Immature natural killer cell (primary cell): Measurements from ENCODE around the gene EIF5. TPM values are rescaled to one million over a fixed set of nuclear protein-coding genes. Genes with fewer than 3 reads are reported as not detected.
A peak's percentile ranks its signal among the peaks of the same experiment; 100 is the strongest.

ENCODE experiments used
- DNase-seq, 3 donors: peaks; one replicate each; pipeline ENCODE4 v3.0.0; 2022; ENCODE audit warnings: mixed read lengths in 1 of 3
- H3K27ac Mint-ChIP-seq, 6 donors: one replicate each; pipeline ENCODE4 v1.8.0; 2020; ENCODE audit warnings: mixed read lengths in 6 of 6, mild to moderate bottlenecking in 5 of 6, inconsistent platforms in 4 of 6, moderate library complexity in 3 of 6
- H3K27me3 Mint-ChIP-seq, 3 donors: one replicate each; pipeline ENCODE4 v1.8.0; 2020 to 2021; ENCODE audit warnings: low read depth in 3 of 3, mild to moderate bottlenecking in 3 of 3, mixed read lengths in 3 of 3, moderate library complexity in 3 of 3, inconsistent platforms in 1 of 3
- H3K36me3 Mint-ChIP-seq, 3 donors: one replicate each; pipeline ENCODE4 v1.8.0; 2020; ENCODE audit warnings: mixed read lengths in 3 of 3, inconsistent platforms in 2 of 3, mild to moderate bottlenecking in 2 of 3
- H3K4me1 Mint-ChIP-seq, 2 donors: one replicate each; pipeline ENCODE4 v1.8.0; 2020; ENCODE audit warnings: inconsistent platforms in 2 of 2, mild to moderate bottlenecking in 2 of 2, mixed read lengths in 2 of 2, moderate library complexity in 1 of 2
- H3K4me3 Mint-ChIP-seq, 5 donors: one replicate each; pipeline ENCODE4 v1.8.0; 2020; ENCODE audit warnings: mild to moderate bottlenecking in 5 of 5, mixed read lengths in 5 of 5, inconsistent platforms in 3 of 5, moderate library complexity in 3 of 5
- H3K9me3 Mint-ChIP-seq, 6 donors: one replicate each; pipeline ENCODE4 v1.8.0; 2020; ENCODE audit warnings: mild to moderate bottlenecking in 6 of 6, mixed read lengths in 6 of 6, inconsistent platforms in 4 of 6, moderate library complexity in 3 of 6
- polyA plus RNA-seq, 3 donors: library from polyadenylated mRNA; unstranded; fragments of 300-500 nt; fragmentation: Illumina TruSeq; gene quantifications; one replicate each; pipeline ENCODE4 v1.2.3, GENCODE V29; 2021

EIF5 gene
- polyA plus RNA-seq, 3 donors from 2014 or later: 348 to 443 (median 414) TPM

- Mint-ChIP-seq H3K4me3 (no peak overlapping the region), H3K27ac (no peak overlapping the region), H3K4me1 (no peaks in the 10 kb centered on the region), H3K36me3 (no peaks in the 10 kb centered on the region), H3K27me3 (peaks cover 0 to 8% (median 3%) of the 10 kb centered on the region in 3 donors), H3K9me3 (no peaks in the 10 kb centered on the region)
- DNase-seq: no peak
Observed at GRCh38 chr14:103315941-103316340, 18.1 kb upstream of the EIF5 start.

- Mint-ChIP-seq H3K9me3 (no peaks in the 10 kb centered on the region), H3K4me3 (no peak overlapping the region), H3K36me3 (no peaks in the 10 kb centered on the region), H3K27ac (no peak overlapping the region), H3K4me1 (no peaks in the 10 kb centered on the region), H3K27me3 (peaks cover 0 to 8% (median 3%) of the 10 kb centered on the region in 3 donors)
- no peak for DNase-seq
Observed at GRCh38 chr14:103316721-103317121, 17.3 kb upstream of the EIF5 start.

DNA sequence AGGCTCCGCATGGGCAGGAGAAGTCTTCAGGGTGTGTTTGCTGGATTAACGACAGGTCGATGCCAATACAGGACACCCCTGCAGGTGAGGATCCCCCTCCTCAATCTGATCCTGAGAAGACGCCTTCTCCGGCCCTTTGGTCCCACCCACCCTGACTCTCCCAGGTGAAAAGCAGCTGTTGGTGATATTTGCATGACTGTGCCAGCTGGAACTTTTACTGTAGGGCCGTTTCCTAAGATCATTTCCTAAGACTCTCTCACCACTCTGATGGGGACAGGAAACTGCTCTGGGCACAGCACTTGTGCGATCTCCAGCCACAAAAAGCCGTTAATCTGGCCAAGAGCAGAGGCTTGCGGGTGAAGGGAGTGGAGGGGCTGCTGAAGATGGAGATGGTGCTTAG is 16.8 kb upstream of the EIF5 start:
- no peak overlapping the region for H3K4me3 Mint-ChIP-seq
- no peaks in the 10 kb centered on the region for H3K36me3 Mint-ChIP-seq
- H3K4me1 Mint-ChIP-seq: no peaks in the 10 kb centered on the region
- H3K9me3 Mint-ChIP-seq: no peaks in the 10 kb centered on the region
- no peak overlapping the region for H3K27ac Mint-ChIP-seq
- H3K27me3 Mint-ChIP-seq: peaks cover 0 to 8% (median 4%) of the 10 kb centered on the region in 3 donors
- DNase-seq: no peak

- no peak for DNase-seq
- Mint-ChIP-seq H3K4me1 (no peaks in the 10 kb centered on the region), H3K9me3 (no peaks in the 10 kb centered on the region), H3K4me3 (no peak overlapping the region), H3K27me3 (peaks cover 0 to 7% (median 4%) of the 10 kb centered on the region in 3 donors), H3K27ac (no peak overlapping the region), H3K36me3 (no peaks in the 10 kb centered on the region)
Observed at GRCh38 chr14:103317976-103318580, 16.0 kb upstream of the EIF5 start.

DNA sequence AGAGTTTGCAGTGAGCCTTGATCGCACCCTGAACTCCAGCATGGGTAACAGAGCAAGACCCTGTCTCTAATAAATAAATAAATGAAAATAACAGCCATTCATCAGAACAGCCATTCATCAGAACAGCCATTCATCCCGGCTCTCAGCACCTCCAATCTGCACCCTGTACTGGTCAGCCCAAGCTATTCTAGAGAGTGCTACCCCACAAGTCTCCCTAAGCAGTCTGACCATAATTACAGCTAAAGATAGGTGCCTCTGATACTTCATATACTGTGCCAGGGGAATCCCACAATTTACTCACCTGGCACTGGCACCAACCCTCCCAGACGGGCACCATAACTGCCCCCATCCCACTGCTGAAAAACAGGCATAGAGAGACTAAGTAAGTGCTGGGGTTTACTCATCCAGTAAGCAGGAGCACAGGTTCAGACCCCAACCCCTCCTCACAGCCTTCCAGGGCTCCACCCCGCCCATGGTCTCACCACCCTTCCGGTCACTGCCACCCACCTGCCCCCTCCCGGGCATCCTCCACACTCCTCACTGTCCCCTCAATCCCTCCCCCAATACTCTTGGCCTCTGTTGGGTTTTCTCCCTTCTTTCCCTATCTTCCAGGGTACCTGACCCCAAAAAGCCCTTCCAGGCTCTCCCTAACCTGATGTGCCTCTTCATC is 15.2 kb upstream of the EIF5 start:
- Mint-ChIP-seq H3K27me3 (peaks cover 0 to 12% (median 4%) of the 10 kb centered on the region in 3 donors), H3K27ac (no peak overlapping the region), H3K36me3 (no peaks in the 10 kb centered on the region), H3K4me1 (no peaks in the 10 kb centered on the region), H3K4me3 (no peak overlapping the region), H3K9me3 (no peaks in the 10 kb centered on the region)
- no peak for DNase-seq

DNA sequence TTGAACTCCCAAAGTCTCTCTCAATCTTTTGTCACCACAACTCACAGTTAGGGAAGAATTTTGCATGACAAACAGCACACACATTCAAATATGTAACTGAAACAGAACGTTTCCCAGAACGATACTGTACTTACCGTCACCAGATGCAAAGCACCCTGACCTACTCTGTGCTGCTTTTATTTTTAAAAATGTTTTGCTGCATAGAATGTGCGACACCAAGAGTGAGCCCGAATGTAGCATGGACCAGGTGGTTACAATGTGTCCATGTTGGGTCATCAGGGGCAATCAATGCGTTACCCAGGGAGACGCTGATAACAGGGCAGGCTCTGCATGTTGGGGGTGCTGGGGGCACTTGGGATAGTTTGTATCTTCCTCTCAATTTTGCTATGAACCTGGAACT is 14.6 kb upstream of the EIF5 start:
- no peak overlapping the region for H3K4me3 Mint-ChIP-seq
- H3K36me3 Mint-ChIP-seq: no peaks in the 10 kb centered on the region
- no peaks in the 10 kb centered on the region for H3K9me3 Mint-ChIP-seq
- peaks cover 0 to 12% (median 4%) of the 10 kb centered on the region in 3 donors for H3K27me3 Mint-ChIP-seq
- H3K27ac Mint-ChIP-seq: no peak overlapping the region
- H3K4me1 Mint-ChIP-seq: no peaks in the 10 kb centered on the region
- no peak for DNase-seq

- Mint-ChIP-seq H3K9me3 (no peaks in the 10 kb centered on the region), H3K4me3 (no peak overlapping the region), H3K27me3 (peaks cover 0 to 10% (median 2%) of the 10 kb centered on the region in 3 donors), H3K27ac (peak overlapping the region in 1 of 6 donors; percentile 67), H3K36me3 (no peaks in the 10 kb centered on the region), H3K4me1 (peaks cover 0 to 4% of the 10 kb centered on the region in 2 donors)
- DNase-seq: no peak
Observed at GRCh38 chr14:103326078-103326477, 8.0 kb upstream of the EIF5 start.

GRCh38 chr14:103328941-103329340 is 5.1 kb upstream of the EIF5 start:
- no peaks in the 10 kb centered on the region for H3K9me3 Mint-ChIP-seq
- H3K4me3 Mint-ChIP-seq: no peak overlapping the region
- DNase-seq: no peak
- no peaks in the 10 kb centered on the region for H3K36me3 Mint-ChIP-seq
- H3K27me3 Mint-ChIP-seq: peaks cover 4 to 9% (median 5%) of the 10 kb centered on the region in 3 donors
- peaks cover 4 to 6% of the 10 kb centered on the region in 2 donors for H3K4me1 Mint-ChIP-seq
- H3K27ac Mint-ChIP-seq: no peak overlapping the region

DNA sequence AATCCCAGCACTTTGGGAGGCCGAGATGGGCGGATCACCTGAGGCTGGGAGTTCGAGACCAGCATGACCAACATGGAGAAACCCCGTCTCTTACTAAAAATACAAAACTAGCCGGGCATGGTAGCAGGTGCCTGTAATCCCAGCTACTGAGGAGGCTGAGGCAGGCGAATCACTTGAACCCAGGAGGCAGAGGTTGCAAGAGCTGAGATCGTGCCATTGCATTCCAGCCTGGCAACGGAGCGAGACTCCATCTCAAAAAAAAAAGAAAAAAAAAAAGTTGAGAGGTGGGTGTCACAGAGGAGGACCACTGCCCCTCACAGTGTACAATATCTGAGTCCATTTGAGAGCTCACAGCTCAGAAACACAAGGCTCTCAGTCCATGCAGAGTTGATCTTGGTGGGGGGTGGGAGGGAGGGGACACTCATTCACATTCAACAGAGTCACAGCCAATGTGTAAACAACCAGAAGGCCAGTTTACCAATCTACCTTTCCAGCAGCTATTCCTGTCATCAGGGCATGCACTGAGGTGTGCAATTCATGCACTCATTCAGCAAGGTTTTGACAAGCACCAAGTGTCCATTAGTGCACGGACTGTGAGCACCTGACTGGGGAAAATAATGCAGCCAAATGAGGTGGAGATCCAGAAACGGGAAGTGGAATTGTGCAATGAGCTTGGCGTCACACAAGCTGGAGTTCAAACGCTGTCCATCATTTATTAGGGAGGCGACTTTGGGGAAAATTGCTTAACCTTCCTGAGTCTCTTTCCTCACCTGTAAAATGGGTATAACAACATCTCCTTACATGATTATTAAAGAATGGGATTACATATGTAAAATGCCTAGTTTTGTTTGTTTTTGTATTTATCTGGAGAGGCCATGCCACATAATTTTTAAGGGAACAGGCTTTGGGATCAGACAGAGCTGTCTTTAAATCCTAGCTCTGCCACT is 4.4 kb upstream of the EIF5 start:
- H3K27me3 Mint-ChIP-seq: peaks cover 6 to 10% (median 7%) of the 10 kb centered on the region in 3 donors
- no peak overlapping the region for H3K27ac Mint-ChIP-seq
- H3K4me3 Mint-ChIP-seq: no peak overlapping the region
- peaks cover 4 to 6% of the 10 kb centered on the region in 2 donors for H3K4me1 Mint-ChIP-seq
- H3K36me3 Mint-ChIP-seq: no peaks in the 10 kb centered on the region
- no peak for DNase-seq
- H3K9me3 Mint-ChIP-seq: no peaks in the 10 kb centered on the region

- Mint-ChIP-seq H3K27ac (no peak overlapping the region), H3K27me3 (peaks cover 11 to 18% (median 13%) of the 10 kb centered on the region in 3 donors), H3K4me3 (peak overlapping the region in 1 of 5 donors; percentile 11), H3K4me1 (peaks cover 10 to 12% of the 10 kb centered on the region in 2 donors), H3K9me3 (no peaks in the 10 kb centered on the region), H3K36me3 (peaks cover under 1 to 4% (median 4%) of the 10 kb centered on the region in 3 donors)
- DNase-seq: no peak
Observed at GRCh38 chr14:103330536-103330935, 3.5 kb upstream of the EIF5 start.

- peak overlapping the region; percentile 27 to 69 (median 50) for H3K4me3 Mint-ChIP-seq
- no peak for DNase-seq
- H3K9me3 Mint-ChIP-seq: no peaks in the 10 kb centered on the region
- peaks cover 8 to 19% (median 19%) of the 10 kb centered on the region in 3 donors for H3K36me3 Mint-ChIP-seq
- peaks cover 16 to 19% (median 17%) of the 10 kb centered on the region in 3 donors for H3K27me3 Mint-ChIP-seq
- H3K4me1 Mint-ChIP-seq: peaks cover 27 to 28% of the 10 kb centered on the region in 2 donors
- H3K27ac Mint-ChIP-seq: peak overlapping the region in 4 of 6 donors; percentile 57 to 79 (median 71)
Observed at GRCh38 chr14:103332143-103332919, 1.7 kb upstream of the EIF5 start.

GRCh38 chr14:103334644-103335622 is 896 bp downstream of the EIF5 start:
- peak overlapping the region; percentile 92 to 97 (median 94) for H3K4me3 Mint-ChIP-seq
- peaks cover 17 to 27% (median 23%) of the 10 kb centered on the region in 3 donors for H3K27me3 Mint-ChIP-seq
- H3K9me3 Mint-ChIP-seq: no peaks in the 10 kb centered on the region
- peak overlapping the region; percentile 88 to 96 (median 94) for H3K27ac Mint-ChIP-seq
- peaks cover 19 to 45% (median 44%) of the 10 kb centered on the region in 3 donors for H3K36me3 Mint-ChIP-seq
- peaks cover 33 to 45% of the 10 kb centered on the region in 2 donors for H3K4me1 Mint-ChIP-seq
- peak in 2 of 3 donors; percentile 55 to 65 for DNase-seq
